Measurements from ENCODE around the gene ERCC1. TPM values are rescaled to one million over a fixed set of nuclear protein-coding genes. Genes with fewer than 3 reads are reported as not detected.

Gene ERCC1
- polyA plus RNA-seq, 1 donor from 2014 or later: 69.2 TPM

DNA sequence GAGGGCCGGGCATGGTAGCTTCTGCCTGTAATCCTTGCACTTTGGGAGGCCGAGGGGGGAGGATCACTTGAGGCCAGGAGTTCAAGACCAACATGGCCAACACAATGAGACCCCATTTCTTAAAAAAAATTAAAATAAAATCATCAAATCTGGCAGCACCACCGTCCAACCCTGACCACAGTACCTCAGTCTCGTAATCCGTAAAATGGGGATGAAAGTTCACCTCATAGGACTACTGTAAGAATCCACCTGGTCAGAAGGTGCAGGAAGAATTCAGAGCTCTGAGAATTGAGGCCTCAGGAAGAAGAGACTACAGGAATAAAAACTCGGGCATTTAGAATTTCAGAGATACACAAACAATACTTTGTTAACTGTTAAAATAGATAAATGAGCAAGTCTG is 21.9 kb downstream of the ERCC1 start:
- Histone ChIP-seq H3K4me2 (ENCODE audit: low read length) (no peak overlapping the region), H3K9me3 (ENCODE audit: low read length) (no peaks in the 10 kb centered on the region), H4K20me1 (ENCODE audit: insufficient read depth) (no peaks in the 10 kb centered on the region), H3K27ac (ENCODE audit: low read length) (no peak overlapping the region), H2AFZ (ENCODE audit: low read depth, low read length) (no peak overlapping the region), H3K79me2 (replicated peaks; ENCODE audit: insufficient read depth, low read length) (no peaks in the 10 kb centered on the region), H3K9ac (ENCODE audit: low read length) (no peak overlapping the region), H3K9me2 (ENCODE audit: insufficient read depth, low read length) (no peaks in the 10 kb centered on the region), H3F3A (ENCODE audit: insufficient read depth, low read length, poor library complexity, severe bottlenecking) (no peaks in the 10 kb centered on the region), H3K36me3 (ENCODE audit: insufficient read depth, low read length) (no peaks in the 10 kb centered on the region), H3K27me3 (ENCODE audit: insufficient read depth, low read depth, low read length) (peaks cover 62% of the 10 kb centered on the region), H3K4me3 (ENCODE audit: low read length) (no peak overlapping the region)
- TF ChIP-seq, protein P1, sequence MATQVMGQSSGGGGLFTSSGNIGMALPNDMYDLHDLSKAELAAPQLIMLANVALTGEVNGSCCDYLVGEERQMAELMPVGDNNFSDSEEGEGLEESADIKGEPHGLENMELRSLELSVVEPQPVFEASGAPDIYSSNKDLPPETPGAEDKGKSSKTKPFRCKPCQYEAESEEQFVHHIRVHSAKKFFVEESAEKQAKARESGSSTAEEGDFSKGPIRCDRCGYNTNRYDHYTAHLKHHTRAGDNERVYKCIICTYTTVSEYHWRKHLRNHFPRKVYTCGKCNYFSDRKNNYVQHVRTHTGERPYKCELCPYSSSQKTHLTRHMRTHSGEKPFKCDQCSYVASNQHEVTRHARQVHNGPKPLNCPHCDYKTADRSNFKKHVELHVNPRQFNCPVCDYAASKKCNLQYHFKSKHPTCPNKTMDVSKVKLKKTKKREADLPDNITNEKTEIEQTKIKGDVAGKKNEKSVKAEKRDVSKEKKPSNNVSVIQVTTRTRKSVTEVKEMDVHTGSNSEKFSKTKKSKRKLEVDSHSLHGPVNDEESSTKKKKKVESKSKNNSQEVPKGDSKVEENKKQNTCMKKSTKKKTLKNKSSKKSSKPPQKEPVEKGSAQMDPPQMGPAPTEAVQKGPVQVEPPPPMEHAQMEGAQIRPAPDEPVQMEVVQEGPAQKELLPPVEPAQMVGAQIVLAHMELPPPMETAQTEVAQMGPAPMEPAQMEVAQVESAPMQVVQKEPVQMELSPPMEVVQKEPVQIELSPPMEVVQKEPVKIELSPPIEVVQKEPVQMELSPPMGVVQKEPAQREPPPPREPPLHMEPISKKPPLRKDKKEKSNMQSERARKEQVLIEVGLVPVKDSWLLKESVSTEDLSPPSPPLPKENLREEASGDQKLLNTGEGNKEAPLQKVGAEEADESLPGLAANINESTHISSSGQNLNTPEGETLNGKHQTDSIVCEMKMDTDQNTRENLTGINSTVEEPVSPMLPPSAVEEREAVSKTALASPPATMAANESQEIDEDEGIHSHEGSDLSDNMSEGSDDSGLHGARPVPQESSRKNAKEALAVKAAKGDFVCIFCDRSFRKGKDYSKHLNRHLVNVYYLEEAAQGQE (IDR thresholded peaks at IDR 0.05; ENCODE audit: borderline replicate concordance): no peak
- TF ChIP-seq TAF1 (IDR thresholded peaks at IDR 0.05; ENCODE audit: low read depth) (no peak), EZH2 (IDR thresholded peaks at IDR 0.05; ENCODE audit: borderline replicate concordance, insufficient read depth, low read length, poor library complexity, severe bottlenecking) (no peak), RAD21 (conservative IDR thresholded peaks at IDR 0.05) (no peak), EP300 (conservative IDR thresholded peaks at IDR 0.05; ENCODE audit: poor library complexity, severe bottlenecking) (no peak), SMC3 (conservative IDR thresholded peaks at IDR 0.05; ENCODE audit: poor library complexity) (no peak)
- TF ChIP-seq, protein P2, sequence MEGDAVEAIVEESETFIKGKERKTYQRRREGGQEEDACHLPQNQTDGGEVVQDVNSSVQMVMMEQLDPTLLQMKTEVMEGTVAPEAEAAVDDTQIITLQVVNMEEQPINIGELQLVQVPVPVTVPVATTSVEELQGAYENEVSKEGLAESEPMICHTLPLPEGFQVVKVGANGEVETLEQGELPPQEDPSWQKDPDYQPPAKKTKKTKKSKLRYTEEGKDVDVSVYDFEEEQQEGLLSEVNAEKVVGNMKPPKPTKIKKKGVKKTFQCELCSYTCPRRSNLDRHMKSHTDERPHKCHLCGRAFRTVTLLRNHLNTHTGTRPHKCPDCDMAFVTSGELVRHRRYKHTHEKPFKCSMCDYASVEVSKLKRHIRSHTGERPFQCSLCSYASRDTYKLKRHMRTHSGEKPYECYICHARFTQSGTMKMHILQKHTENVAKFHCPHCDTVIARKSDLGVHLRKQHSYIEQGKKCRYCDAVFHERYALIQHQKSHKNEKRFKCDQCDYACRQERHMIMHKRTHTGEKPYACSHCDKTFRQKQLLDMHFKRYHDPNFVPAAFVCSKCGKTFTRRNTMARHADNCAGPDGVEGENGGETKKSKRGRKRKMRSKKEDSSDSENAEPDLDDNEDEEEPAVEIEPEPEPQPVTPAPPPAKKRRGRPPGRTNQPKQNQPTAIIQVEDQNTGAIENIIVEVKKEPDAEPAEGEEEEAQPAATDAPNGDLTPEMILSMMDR (IDR thresholded peaks at IDR 0.05; ENCODE audit: poor library complexity, severe bottlenecking): no peak

DNA sequence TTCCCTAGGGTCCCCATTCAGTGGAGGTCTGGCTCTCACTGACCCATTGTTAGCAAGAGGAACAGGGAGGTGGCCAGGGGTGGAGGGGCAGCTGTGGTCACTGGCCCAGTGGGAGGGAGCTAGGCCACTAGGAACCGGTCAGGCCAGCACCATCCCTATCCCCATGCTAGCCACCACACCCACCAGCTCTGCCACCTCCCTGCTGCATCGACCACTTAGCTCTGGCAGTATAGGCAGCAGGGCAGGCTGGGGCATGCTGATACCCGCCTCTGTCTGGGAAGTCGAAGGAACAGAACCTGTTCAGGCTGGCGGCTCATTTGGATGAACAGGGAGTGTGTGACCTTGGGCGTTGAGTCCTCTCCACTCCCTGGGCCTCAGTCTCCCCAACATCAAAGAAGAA is 23.5 kb downstream of the ERCC1 start:
- Histone ChIP-seq H3K4me2 (ENCODE audit: low read length) (no peak overlapping the region), H2AFZ (ENCODE audit: low read depth, low read length) (no peak overlapping the region), H3K9ac (ENCODE audit: low read length) (no peak overlapping the region), H3K79me2 (replicated peaks; ENCODE audit: insufficient read depth, low read length) (no peaks in the 10 kb centered on the region), H3K27ac (ENCODE audit: low read length) (no peak overlapping the region), H3K4me3 (ENCODE audit: low read length) (no peak overlapping the region), H3K9me2 (ENCODE audit: insufficient read depth, low read length) (no peaks in the 10 kb centered on the region), H4K20me1 (ENCODE audit: insufficient read depth) (no peaks in the 10 kb centered on the region), H3K9me3 (ENCODE audit: low read length) (no peaks in the 10 kb centered on the region), H3F3A (ENCODE audit: insufficient read depth, low read length, poor library complexity, severe bottlenecking) (no peaks in the 10 kb centered on the region), H3K27me3 (ENCODE audit: insufficient read depth, low read depth, low read length) (peaks cover 72% of the 10 kb centered on the region), H3K36me3 (ENCODE audit: insufficient read depth, low read length) (no peaks in the 10 kb centered on the region)
- TF ChIP-seq SMC3 (conservative IDR thresholded peaks at IDR 0.05; ENCODE audit: poor library complexity) (no peak), EZH2 (IDR thresholded peaks at IDR 0.05; ENCODE audit: borderline replicate concordance, insufficient read depth, low read length, poor library complexity, severe bottlenecking) (no peak), TAF1 (IDR thresholded peaks at IDR 0.05; ENCODE audit: low read depth) (no peak), EP300 (conservative IDR thresholded peaks at IDR 0.05; ENCODE audit: poor library complexity, severe bottlenecking) (no peak), RAD21 (conservative IDR thresholded peaks at IDR 0.05) (no peak), POLR2AphosphoS5 (IDR thresholded peaks at IDR 0.05) (no peak), MXI1 (conservative IDR thresholded peaks at IDR 0.05; ENCODE audit: poor library complexity, severe bottlenecking) (no peak)
- TF ChIP-seq, protein P1 (IDR thresholded peaks at IDR 0.05; ENCODE audit: borderline replicate concordance): no peak
- TF ChIP-seq, protein P2 (IDR thresholded peaks at IDR 0.05; ENCODE audit: poor library complexity, severe bottlenecking): no peak

All from neural cell (in vitro differentiated cells).